Measurements from ENCODE around the gene DAB1.

GRCh38 chr1:57138432-57139078, 285.3 kb downstream of the DAB1 start:
- TF ChIP-seq, protein P1, sequence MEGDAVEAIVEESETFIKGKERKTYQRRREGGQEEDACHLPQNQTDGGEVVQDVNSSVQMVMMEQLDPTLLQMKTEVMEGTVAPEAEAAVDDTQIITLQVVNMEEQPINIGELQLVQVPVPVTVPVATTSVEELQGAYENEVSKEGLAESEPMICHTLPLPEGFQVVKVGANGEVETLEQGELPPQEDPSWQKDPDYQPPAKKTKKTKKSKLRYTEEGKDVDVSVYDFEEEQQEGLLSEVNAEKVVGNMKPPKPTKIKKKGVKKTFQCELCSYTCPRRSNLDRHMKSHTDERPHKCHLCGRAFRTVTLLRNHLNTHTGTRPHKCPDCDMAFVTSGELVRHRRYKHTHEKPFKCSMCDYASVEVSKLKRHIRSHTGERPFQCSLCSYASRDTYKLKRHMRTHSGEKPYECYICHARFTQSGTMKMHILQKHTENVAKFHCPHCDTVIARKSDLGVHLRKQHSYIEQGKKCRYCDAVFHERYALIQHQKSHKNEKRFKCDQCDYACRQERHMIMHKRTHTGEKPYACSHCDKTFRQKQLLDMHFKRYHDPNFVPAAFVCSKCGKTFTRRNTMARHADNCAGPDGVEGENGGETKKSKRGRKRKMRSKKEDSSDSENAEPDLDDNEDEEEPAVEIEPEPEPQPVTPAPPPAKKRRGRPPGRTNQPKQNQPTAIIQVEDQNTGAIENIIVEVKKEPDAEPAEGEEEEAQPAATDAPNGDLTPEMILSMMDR (IDR thresholded peaks at IDR 0.05; ENCODE audit: insufficient read depth, low read length, poor library complexity, severe bottlenecking): no peak
- no peak for TF ChIP-seq EZH2phosphoT487 (conservative IDR thresholded peaks at IDR 0.05; ENCODE audit: low read length)
